Measurements from ENCODE around the gene GDPD1. TPM values are rescaled to one million over a fixed set of nuclear protein-coding genes. Genes with fewer than 3 reads are reported as not detected.

Gene GDPD1
- total and polyA plus RNA-seq, 9 of the 15 experiments (the other 6 are each of a cell fraction or from before 2014, with no cell fraction given), result 5.7 to 15.2 (median 9.3) TPM

DNA sequence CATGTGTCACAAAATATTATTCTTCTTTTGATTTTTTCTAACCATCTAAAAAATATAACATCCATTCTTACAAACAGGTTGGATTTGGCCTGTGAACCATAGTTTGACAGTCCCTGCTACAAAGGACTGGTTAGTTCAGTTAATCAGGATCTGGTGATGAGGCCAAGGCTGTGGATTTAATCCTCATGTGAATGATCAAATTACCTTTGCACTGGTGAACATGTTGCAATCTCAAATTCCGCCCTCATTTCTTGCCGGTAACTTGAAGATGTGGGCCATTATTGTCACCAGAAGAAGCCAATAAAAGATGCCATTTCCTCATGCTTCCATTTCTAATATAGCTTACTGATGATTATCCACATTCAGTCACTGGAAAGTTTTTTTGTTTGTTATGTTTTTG, 75.9 kb downstream of the GDPD1 start:
- Histone ChIP-seq H3K4me3 (no peak overlapping the region), H3K9me1 (ENCODE audit: control insufficient read depth, insufficient read depth, low read length) (no peaks in the 10 kb centered on the region), H3K4me2 (ENCODE audit: insufficient read depth, low read length) (no peak overlapping the region), H3K79me2 (ENCODE audit: control insufficient read depth, insufficient read depth, low read length) (no peaks in the 10 kb centered on the region), H3K9ac (ENCODE audit: insufficient read depth in 1 of 2, low read depth in 2 of 2, low read length in 2 of 2) (no peak overlapping the region), H3K4me1 (replicated peaks in 1 of 2; ENCODE audit: control insufficient read depth in 2 of 2, insufficient read depth in 2 of 2, low read length in 2 of 2) (peaks cover 26 to 27% of the 10 kb centered on the region in 2 experiments), H3K27me3 (ENCODE audit: control insufficient read depth in 2 of 2, insufficient read depth in 2 of 2, low read length in 2 of 2) (no peaks in the 10 kb centered on the region), H3K27ac (ENCODE audit: extremely low read depth, low read depth, low read length) (no peak overlapping the region), H3K9me3 (replicated peaks; ENCODE audit: control insufficient read depth, insufficient read depth, low read depth, low read length) (no peaks in the 10 kb centered on the region), H3K36me3 (ENCODE audit: control insufficient read depth, insufficient read depth, low read length) (no peaks in the 10 kb centered on the region), H2AFZ (ENCODE audit: low read depth, low read length) (peak overlapping the region; percentile 42), H4K20me1 (replicated peaks; ENCODE audit: control insufficient read depth, insufficient read depth, low read length) (no peaks in the 10 kb centered on the region)
- in situ Hi-C loops (cut with MboI), result no loop called here
- no TSS peak for BruUV-seq (replicated peaks)
- no peak; the same call in 2 of the 3 replicates for ATAC-seq
- DNase-seq (ENCODE audit: extremely low read depth in 1 of 4, low spot score in 3 of 4), result no peak
- ChIA-PET POLR2A (interaction anchor here (1.0 kb wide), 1 partner anchor 15 kb away, joined by 5 read pairs; no protein-coding TSS in a partner anchor), CTCF (ENCODE audit: low intra/inter-chr PET ratio) (no interaction called here)
- WGBS (ENCODE audit: insufficient coverage, low coverage, missing lambda C conversion rate), result 92% methylated on average over 2 of the region's 2 CpGs
- intact Hi-C loops (cut with micrococcal nuclease), result no loop called here
- FAIRE-seq, result no peak
- no peak for TF ChIP-seq MCM2 (IDR thresholded peaks at IDR 0.05; ENCODE audit: low read depth)
- no peak for TF ChIP-seq SMAD3 (CRISPR knock-in tag; conservative IDR thresholded peaks at IDR 0.05)
- TF ChIP-seq ZNF324 (CRISPR knock-in tag; IDR thresholded peaks at IDR 0.05), result no peak
- no peak for TF ChIP-seq ZNF140 (CRISPR knock-in tag; IDR thresholded peaks at IDR 0.05)
- TF ChIP-seq CBX3 (IDR thresholded peaks at IDR 0.05; ENCODE audit: borderline replicate concordance in 1 of 2, low read length in 2 of 2), result no peak
- no peak for TF ChIP-seq FOXA1 (IDR thresholded peaks at IDR 0.05; ENCODE audit: borderline replicate concordance)
- TF ChIP-seq ZC3H4 (CRISPR knock-in tag; IDR thresholded peaks at IDR 0.05; ENCODE audit: borderline replicate concordance), result no peak
- TF ChIP-seq KLF6 (CRISPR knock-in tag; IDR thresholded peaks at IDR 0.05; ENCODE audit: borderline replicate concordance), result no peak
- TF ChIP-seq, protein P1, sequence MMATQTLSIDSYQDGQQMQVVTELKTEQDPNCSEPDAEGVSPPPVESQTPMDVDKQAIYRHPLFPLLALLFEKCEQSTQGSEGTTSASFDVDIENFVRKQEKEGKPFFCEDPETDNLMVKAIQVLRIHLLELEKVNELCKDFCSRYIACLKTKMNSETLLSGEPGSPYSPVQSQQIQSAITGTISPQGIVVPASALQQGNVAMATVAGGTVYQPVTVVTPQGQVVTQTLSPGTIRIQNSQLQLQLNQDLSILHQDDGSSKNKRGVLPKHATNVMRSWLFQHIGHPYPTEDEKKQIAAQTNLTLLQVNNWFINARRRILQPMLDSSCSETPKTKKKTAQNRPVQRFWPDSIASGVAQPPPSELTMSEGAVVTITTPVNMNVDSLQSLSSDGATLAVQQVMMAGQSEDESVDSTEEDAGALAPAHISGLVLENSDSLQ (IDR thresholded peaks at IDR 0.05), result no peak
- TF ChIP-seq, protein P2, sequence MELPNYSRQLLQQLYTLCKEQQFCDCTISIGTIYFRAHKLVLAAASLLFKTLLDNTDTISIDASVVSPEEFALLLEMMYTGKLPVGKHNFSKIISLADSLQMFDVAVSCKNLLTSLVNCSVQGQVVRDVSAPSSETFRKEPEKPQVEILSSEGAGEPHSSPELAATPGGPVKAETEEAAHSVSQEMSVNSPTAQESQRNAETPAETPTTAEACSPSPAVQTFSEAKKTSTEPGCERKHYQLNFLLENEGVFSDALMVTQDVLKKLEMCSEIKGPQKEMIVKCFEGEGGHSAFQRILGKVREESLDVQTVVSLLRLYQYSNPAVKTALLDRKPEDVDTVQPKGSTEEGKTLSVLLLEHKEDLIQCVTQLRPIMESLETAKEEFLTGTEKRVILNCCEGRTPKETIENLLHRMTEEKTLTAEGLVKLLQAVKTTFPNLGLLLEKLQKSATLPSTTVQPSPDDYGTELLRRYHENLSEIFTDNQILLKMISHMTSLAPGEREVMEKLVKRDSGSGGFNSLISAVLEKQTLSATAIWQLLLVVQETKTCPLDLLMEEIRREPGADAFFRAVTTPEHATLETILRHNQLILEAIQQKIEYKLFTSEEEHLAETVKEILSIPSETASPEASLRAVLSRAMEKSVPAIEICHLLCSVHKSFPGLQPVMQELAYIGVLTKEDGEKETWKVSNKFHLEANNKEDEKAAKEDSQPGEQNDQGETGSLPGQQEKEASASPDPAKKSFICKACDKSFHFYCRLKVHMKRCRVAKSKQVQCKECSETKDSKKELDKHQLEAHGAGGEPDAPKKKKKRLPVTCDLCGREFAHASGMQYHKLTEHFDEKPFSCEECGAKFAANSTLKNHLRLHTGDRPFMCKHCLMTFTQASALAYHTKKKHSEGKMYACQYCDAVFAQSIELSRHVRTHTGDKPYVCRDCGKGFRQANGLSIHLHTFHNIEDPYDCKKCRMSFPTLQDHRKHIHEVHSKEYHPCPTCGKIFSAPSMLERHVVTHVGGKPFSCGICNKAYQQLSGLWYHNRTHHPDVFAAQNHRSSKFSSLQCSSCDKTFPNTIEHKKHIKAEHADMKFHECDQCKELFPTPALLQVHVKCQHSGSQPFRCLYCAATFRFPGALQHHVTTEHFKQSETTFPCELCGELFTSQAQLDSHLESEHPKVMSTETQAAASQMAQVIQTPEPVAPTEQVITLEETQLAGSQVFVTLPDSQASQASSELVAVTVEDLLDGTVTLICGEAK (IDR thresholded peaks at IDR 0.05), result no peak
- TF ChIP-seq, protein P2 (CRISPR knock-in tag; IDR thresholded peaks at IDR 0.05), result no peak
- peak; percentile 43; the same call in 1 of the 2 replicates for TF ChIP-seq CEBPB (tag; IDR thresholded peaks at IDR 0.05)
- TF ChIP-seq, protein P3, sequence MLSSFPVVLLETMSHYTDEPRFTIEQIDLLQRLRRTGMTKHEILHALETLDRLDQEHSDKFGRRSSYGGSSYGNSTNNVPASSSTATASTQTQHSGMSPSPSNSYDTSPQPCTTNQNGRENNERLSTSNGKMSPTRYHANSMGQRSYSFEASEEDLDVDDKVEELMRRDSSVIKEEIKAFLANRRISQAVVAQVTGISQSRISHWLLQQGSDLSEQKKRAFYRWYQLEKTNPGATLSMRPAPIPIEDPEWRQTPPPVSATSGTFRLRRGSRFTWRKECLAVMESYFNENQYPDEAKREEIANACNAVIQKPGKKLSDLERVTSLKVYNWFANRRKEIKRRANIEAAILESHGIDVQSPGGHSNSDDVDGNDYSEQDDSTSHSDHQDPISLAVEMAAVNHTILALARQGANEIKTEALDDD (IDR thresholded peaks at IDR 0.05), result peak; percentile 58

All from K562 (cell line).